GM12873 (cell line): ENCODE measurements around the gene PDE1C.

Experiments used
- TF ChIP-seq, protein P1 (sequence below): IDR thresholded peaks from 2 replicates; pipeline ENCODE4 v1.5.1; 2012; ENCODE audit warnings: low read depth, mild to moderate bottlenecking, moderate library complexity, low read length, control low read depth; ENCODE audit not compliant: insufficient read depth; ENCODE audit errors: missing control alignments

PDE1C gene

GRCh38 chr7:31926991-31927584 lies 143.1 kb downstream of the PDE1C start:
- TF ChIP-seq, protein P1, sequence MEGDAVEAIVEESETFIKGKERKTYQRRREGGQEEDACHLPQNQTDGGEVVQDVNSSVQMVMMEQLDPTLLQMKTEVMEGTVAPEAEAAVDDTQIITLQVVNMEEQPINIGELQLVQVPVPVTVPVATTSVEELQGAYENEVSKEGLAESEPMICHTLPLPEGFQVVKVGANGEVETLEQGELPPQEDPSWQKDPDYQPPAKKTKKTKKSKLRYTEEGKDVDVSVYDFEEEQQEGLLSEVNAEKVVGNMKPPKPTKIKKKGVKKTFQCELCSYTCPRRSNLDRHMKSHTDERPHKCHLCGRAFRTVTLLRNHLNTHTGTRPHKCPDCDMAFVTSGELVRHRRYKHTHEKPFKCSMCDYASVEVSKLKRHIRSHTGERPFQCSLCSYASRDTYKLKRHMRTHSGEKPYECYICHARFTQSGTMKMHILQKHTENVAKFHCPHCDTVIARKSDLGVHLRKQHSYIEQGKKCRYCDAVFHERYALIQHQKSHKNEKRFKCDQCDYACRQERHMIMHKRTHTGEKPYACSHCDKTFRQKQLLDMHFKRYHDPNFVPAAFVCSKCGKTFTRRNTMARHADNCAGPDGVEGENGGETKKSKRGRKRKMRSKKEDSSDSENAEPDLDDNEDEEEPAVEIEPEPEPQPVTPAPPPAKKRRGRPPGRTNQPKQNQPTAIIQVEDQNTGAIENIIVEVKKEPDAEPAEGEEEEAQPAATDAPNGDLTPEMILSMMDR, result no peak

DNA sequence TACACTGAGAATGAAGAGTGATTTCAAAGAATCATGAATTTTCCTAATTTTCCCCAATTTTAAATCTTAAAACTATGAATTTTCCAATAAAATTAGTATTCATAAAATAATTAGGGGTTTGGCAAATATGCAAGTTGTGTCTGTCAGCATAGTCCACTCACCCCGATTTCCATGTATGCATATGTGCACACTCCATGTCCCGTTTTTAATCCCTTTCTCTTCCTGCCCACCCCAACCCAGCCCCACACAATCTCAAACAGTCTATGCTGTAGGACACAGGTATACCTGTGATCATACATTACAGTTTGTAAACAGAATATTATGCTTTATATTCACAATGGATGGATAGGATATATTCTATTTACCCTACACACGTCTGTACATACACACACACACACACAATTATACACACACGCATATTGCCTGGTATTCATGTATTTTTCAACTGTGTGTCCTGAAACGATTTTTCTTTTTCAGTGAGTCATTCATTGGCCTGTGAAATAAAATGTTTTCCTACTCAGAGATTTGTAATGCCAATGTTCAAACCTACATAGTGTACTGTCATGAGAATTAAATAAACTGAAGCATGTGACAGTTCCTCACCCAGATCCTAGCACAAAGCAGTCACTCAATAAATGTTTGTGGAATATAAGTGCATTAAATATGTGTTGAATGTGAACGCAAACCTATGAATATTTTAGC lies 144.3 kb downstream of the PDE1C start:
- TF ChIP-seq, protein P1, result no peak

GRCh38 chr7:31924251-31924650 lies 146.0 kb downstream of the PDE1C start:
- TF ChIP-seq, protein P1, result no peak

GRCh38 chr7:31922848-31923247 lies 147.4 kb downstream of the PDE1C start:
- TF ChIP-seq, protein P1, result no peak

DNA sequence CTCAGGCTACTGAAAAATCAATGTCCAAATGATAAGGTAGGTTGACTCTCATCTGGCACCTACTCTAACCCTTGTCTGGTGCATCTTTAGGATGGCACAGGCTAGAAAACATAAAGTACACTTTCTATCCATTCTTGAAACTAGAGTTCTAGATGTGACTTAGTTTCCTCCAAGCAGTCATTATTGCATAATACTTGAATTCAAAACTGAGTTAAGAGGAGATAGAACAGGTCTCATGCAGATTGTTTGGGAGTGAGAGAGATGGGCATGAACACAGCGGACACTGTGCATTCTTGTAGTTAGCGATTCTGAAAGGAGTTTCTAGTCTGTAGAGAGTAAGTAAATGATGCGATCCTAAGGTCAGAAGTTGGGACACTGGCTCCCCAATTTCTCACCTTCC lies 149.2 kb downstream of the PDE1C start:
- TF ChIP-seq, protein P1, result no peak

DNA sequence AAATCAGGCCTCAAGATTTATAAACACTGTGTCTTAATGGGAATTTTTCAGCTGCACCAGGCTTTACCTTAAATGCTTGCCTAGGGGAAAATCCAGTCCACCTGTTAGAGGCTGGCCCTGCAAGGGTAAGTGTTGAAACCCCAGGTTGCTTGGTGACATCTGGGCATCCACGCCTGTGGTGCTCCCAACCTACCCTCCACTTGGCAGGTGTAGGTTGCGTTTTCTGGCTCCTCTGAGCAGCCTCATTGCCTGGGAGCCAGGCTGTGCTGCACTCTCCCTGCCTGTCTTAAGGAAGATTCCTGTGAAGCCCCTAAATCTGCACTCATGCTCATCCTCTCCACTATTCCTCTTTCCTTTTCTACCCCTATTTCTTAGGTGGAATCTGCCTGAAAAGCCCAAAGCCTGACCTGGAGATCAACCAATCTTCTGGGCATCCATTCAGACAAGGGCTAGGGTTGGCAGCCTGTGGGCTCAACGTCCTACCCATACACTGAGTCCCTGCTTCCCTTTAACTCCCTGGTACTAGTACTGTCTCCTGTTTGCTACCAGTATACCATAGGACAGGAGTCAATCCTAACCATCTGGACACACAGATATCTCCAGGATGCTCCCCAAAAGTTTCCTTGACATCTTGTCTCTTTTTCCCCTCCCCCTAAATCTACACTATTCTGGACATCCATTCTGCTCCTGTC lies 150.4 kb downstream of the PDE1C start:
- TF ChIP-seq, protein P1, result no peak

GRCh38 chr7:31918706-31919393 lies 151.4 kb downstream of the PDE1C start:
- TF ChIP-seq, protein P1, result no peak
